Peyer's patch (tissue), 4 donors: ENCODE data around the gene PAFAH1B1. TPM values are rescaled to one million over a fixed set of nuclear protein-coding genes. Genes with fewer than 3 reads are reported as not detected.
"Not testable (repeated sequence)": the region's sequence is repeated elsewhere in the genome, so short reads cannot be mapped to it uniquely, and the experiment has no call there.

Experiments
- DNase-seq, 3 donors: peaks; one replicate each; pipeline ENCODE4 v3.0.0-alpha.2; 2017 to 2019
- H3K27ac ChIP-seq, 4 donors: fragments of 200-600 bp; sonication (generic); one replicate each; pipeline ENCODE4 v1.5.1; 2016 to 2019
- H3K27me3 ChIP-seq, 2 donors: fragments of 200-600 bp; sonication (generic); one replicate each; pipeline ENCODE4 v1.5.1; 2019
- H3K36me3 ChIP-seq, 3 donors: fragments of 200-600 bp; sonication (generic); one replicate each; pipeline ENCODE4 v1.5.1; 2016 to 2019
- H3K4me1 ChIP-seq, 4 donors: fragments of 200-600 bp; sonication (generic); one replicate each; pipeline ENCODE4 v1.5.1; 2016 to 2019
- H3K4me3 ChIP-seq, 4 donors: fragments of 200-600 bp; sonication (generic); 1 replicate in 3 of 4; 2 replicates in 1 of 4; pipeline ENCODE4 v1.5.1; 2016 to 2019; ENCODE audit warnings: mild to moderate bottlenecking in 1 of 4
- H3K9me3 ChIP-seq, 4 donors: fragments of 200-600 bp; sonication (generic); one replicate each; pipeline ENCODE4 v1.5.1; 2016 to 2019; ENCODE audit warnings: mild to moderate bottlenecking in 1 of 4
- CTCF ChIP-seq, 6 experiments: fragments of 450-650 bp in 4 of 6; fragments of 200-600 bp in 2 of 6; sonication (generic) in 1 of 6; IDR thresholded peaks; one replicate each; pipeline ENCODE4 v1.5.1; 2017 to 2019; ENCODE audit warnings: antibody characterized with exemption in 6 of 6, mild to moderate bottlenecking in 3 of 6, moderate library complexity in 1 of 6
- POLR2A ChIP-seq, 2 donors: fragments of 450-650 bp; IDR thresholded peaks; one replicate each; pipeline ENCODE4 v1.5.1; 2017; ENCODE audit warnings: antibody characterized with exemption in 2 of 2, mild to moderate bottlenecking in 2 of 2, moderate library complexity in 2 of 2
- total RNA-seq, 4 donors: library from RNA; depleted of rRNA; stranded (reverse); fragments of >200 nt; gene quantifications; one replicate each; pipeline ENCODE4 v1.1.0, GENCODE V29; 2016

PAFAH1B1 gene
- total RNA-seq, 4 donors from 2014 or later: 131 to 281 (median 141) TPM

- Histone ChIP-seq H3K4me1 (peaks cover 0 to 21% (median 3%) of the 10 kb centered on the region in 4 donors), H3K27me3 (no peaks in the 10 kb centered on the region), H3K27ac (no peak overlapping the region), H3K4me3 (no peak overlapping the region), H3K36me3 (no peaks in the 10 kb centered on the region), H3K9me3 (no peaks in the 10 kb centered on the region)
- DNase-seq: no peak
- no peak for TF ChIP-seq POLR2A (IDR thresholded peaks at IDR 0.05)
- no peak for TF ChIP-seq CTCF (IDR thresholded peaks at IDR 0.05)
These were observed 19.2 kb downstream of the PAFAH1B1 start for GRCh38 chr17:2612630-2613029.

GRCh38 chr17:2613089-2613808, 19.8 kb downstream of the PAFAH1B1 start:
- H3K9me3 ChIP-seq: no peaks in the 10 kb centered on the region
- H3K27me3 ChIP-seq: no peaks in the 10 kb centered on the region
- H3K36me3 ChIP-seq: no peaks in the 10 kb centered on the region
- TF ChIP-seq CTCF (IDR thresholded peaks at IDR 0.05) (no peak), POLR2A (IDR thresholded peaks at IDR 0.05) (no peak)
- DNase-seq: no peak
- no peak overlapping the region for H3K27ac ChIP-seq
- H3K4me1 ChIP-seq: peaks cover 0 to 21% (median 2%) of the 10 kb centered on the region in 4 donors
- no peak overlapping the region for H3K4me3 ChIP-seq

- H3K27me3 ChIP-seq: no peaks in the 10 kb centered on the region
- TF ChIP-seq CTCF (IDR thresholded peaks at IDR 0.05) (no peak), POLR2A (IDR thresholded peaks at IDR 0.05) (no peak)
- H3K4me3 ChIP-seq: no peak overlapping the region
- no peaks in the 10 kb centered on the region for H3K36me3 ChIP-seq
- H3K9me3 ChIP-seq: no peaks in the 10 kb centered on the region
- H3K4me1 ChIP-seq: peaks cover 0 to 29% (median 0%) of the 10 kb centered on the region in 4 donors
- DNase-seq: no peak
- no peak overlapping the region for H3K27ac ChIP-seq
These were observed 22.4 kb downstream of the PAFAH1B1 start for GRCh38 chr17:2615882-2616281.

- no peak overlapping the region for H3K27ac ChIP-seq
- TF ChIP-seq POLR2A (IDR thresholded peaks at IDR 0.05): no peak
- TF ChIP-seq CTCF (IDR thresholded peaks at IDR 0.05): no peak
- H3K27me3 ChIP-seq: no peaks in the 10 kb centered on the region
- H3K4me3 ChIP-seq: no peak overlapping the region
- no peaks in the 10 kb centered on the region for H3K9me3 ChIP-seq
- H3K4me1 ChIP-seq: peaks cover 0 to 39% (median 5%) of the 10 kb centered on the region in 4 donors
- no peak for DNase-seq
- H3K36me3 ChIP-seq: no peaks in the 10 kb centered on the region
These were observed 27.8 kb downstream of the PAFAH1B1 start for GRCh38 chr17:2621241-2621640.

- H3K27me3 ChIP-seq, H3K4me3 ChIP-seq, H3K36me3 ChIP-seq, DNase-seq, H3K27ac ChIP-seq, H3K9me3 ChIP-seq: not testable (repeated sequence)
- H3K4me1 ChIP-seq: peaks cover 0 to 35% (median 5%) of the 10 kb centered on the region in 4 donors
These were observed 28.5 kb downstream of the PAFAH1B1 start for GRCh38 chr17:2621951-2622405.

GRCh38 chr17:2622721-2623301, 29.4 kb downstream of the PAFAH1B1 start:
- H3K36me3 ChIP-seq, H3K27ac ChIP-seq, DNase-seq, H3K4me3 ChIP-seq, H3K9me3 ChIP-seq, H3K27me3 ChIP-seq: not testable (repeated sequence)
- peaks cover 0 to 35% (median 5%) of the 10 kb centered on the region in 4 donors for H3K4me1 ChIP-seq
